Activated B cell treated with CpG ODN at 0.5 μM for 24 hours (primary cell): ENCODE data around the gene ME1. TPM values are rescaled to one million over a fixed set of nuclear protein-coding genes. Genes with fewer than 3 reads are reported as not detected.

Source experiments
- ATAC-seq: fragments of 200-7000 bp; cut with Tn5 transposase; one replicate; pipeline ENCODE4 v1.10.0; 2021; ENCODE audit warnings: low read depth, mild to moderate bottlenecking, moderate library complexity
- CTCF ChIA-PET: fragments of 350-600 bp; sonication (Branson Sonifier 250); formaldehyde crosslinking; loops from one replicate; lab custom pipeline; 2021; ENCODE audit warnings: antibody characterized with exemption; lab: Charles Lee
- POLR2A ChIA-PET: fragments of 350-600 bp; sonication (Branson Sonifier 250); formaldehyde crosslinking; loops from one replicate; lab custom pipeline; 2021; ENCODE audit warnings: antibody characterized with exemption; lab: Charles Lee
- DNase-seq: peaks from one replicate; pipeline ENCODE4 v3.0.0; 2022
- H3K27ac Mint-ChIP-seq: one replicate; pipeline ENCODE4 v1.8.0; 2020; ENCODE audit warnings: mixed read lengths
- H3K27me3 Mint-ChIP-seq: one replicate; pipeline ENCODE4 v1.8.0; 2021; ENCODE audit warnings: mixed read lengths
- H3K36me3 Mint-ChIP-seq: one replicate; pipeline ENCODE4 v1.8.0; 2021; ENCODE audit warnings: low read depth, mixed read lengths
- H3K4me1 Mint-ChIP-seq: one replicate; pipeline ENCODE4 v1.8.0; 2021; ENCODE audit warnings: mixed read lengths
- H3K4me3 Mint-ChIP-seq: one replicate; pipeline ENCODE4 v1.8.0; 2020; ENCODE audit warnings: mild to moderate bottlenecking, mixed read lengths
- H3K9me3 Mint-ChIP-seq: one replicate; pipeline ENCODE4 v1.8.0; 2020; ENCODE audit warnings: mixed read lengths
- CTCF ChIP-seq: fragments of 200-600 bp; IDR thresholded peaks from one replicate; pipeline ENCODE4 v1.8.0; 2022; ENCODE audit warnings: antibody characterized with exemption, mild to moderate bottlenecking
- intact Hi-C: fragments of 100-400 bp; cut with micrococcal nuclease; formaldehyde crosslinking; loops from one replicate; pipeline ENCODE4 v1.15.1; 2024
- total RNA-seq: library from RNA; stranded (reverse); gene quantifications from 2 replicates; pipeline ENCODE4 v1.2.3, GENCODE V29; 2022

The ME1 gene
- total RNA-seq, 1 donor from 2014 or later, result not detected

- Mint-ChIP-seq H3K27ac (no peak overlapping the region), H3K27me3 (peaks cover 7% of the 10 kb centered on the region), H3K4me3 (no peak overlapping the region), H3K4me1 (no peaks in the 10 kb centered on the region), H3K36me3 (no peaks in the 10 kb centered on the region), H3K9me3 (no peaks in the 10 kb centered on the region)
- ATAC-seq, result no peak
- ChIA-PET CTCF (interaction anchor here (1.1 kb wide), 1 partner anchor 11 kb away, joined by 4 read pairs; no protein-coding TSS in a partner anchor), POLR2A (no interaction called here)
- DNase-seq, result no peak
- no peak for TF ChIP-seq CTCF
- intact Hi-C loops, result no loop called here
Measured at GRCh38 chr6:83252719-83253118, 178.1 kb downstream of the ME1 start.

GRCh38 chr6:83250235-83250634 lies 180.6 kb downstream of the ME1 start:
- Mint-ChIP-seq H3K9me3 (no peaks in the 10 kb centered on the region), H3K4me3 (no peak overlapping the region), H3K4me1 (no peaks in the 10 kb centered on the region), H3K27me3 (peaks cover 7% of the 10 kb centered on the region), H3K27ac (no peak overlapping the region), H3K36me3 (no peaks in the 10 kb centered on the region)
- ATAC-seq, result no peak
- no peak for DNase-seq
- ChIA-PET POLR2A (no interaction called here), CTCF (no interaction called here)
- intact Hi-C loops, result no loop called here
- TF ChIP-seq CTCF, result no peak

- Mint-ChIP-seq H3K27ac (no peak overlapping the region), H3K9me3 (no peaks in the 10 kb centered on the region), H3K4me3 (no peak overlapping the region), H3K27me3 (peaks cover 5% of the 10 kb centered on the region), H3K36me3 (no peaks in the 10 kb centered on the region), H3K4me1 (no peaks in the 10 kb centered on the region)
- POLR2A ChIA-PET, result no interaction called here
- CTCF ChIA-PET, result no interaction called here
- intact Hi-C loops, result no loop called here
- ATAC-seq (no peak), DNase-seq (no peak)
- TF ChIP-seq CTCF, result no peak
Measured at GRCh38 chr6:83247471-83247870, 183.4 kb downstream of the ME1 start.

GRCh38 chr6:83231146-83231545 lies 199.7 kb downstream of the ME1 start:
- H3K27me3 Mint-ChIP-seq, result peaks cover 17% of the 10 kb centered on the region

GRCh38 chr6:83226517-83226916 lies 204.3 kb downstream of the ME1 start:
- Mint-ChIP-seq H3K4me1 (no peaks in the 10 kb centered on the region), H3K4me3 (no peak overlapping the region), H3K27ac (no peak overlapping the region), H3K27me3 (peaks cover 10% of the 10 kb centered on the region), H3K36me3 (no peaks in the 10 kb centered on the region), H3K9me3 (no peaks in the 10 kb centered on the region)
- TF ChIP-seq CTCF, result no peak
- no peak for ATAC-seq
- ChIA-PET POLR2A (no interaction called here), CTCF (no interaction called here)
- intact Hi-C loops, result no loop called here
- DNase-seq, result no peak

More at GRCh38 chr6:83231146-83231545, 199.7 kb downstream of the ME1 start:
- no peak overlapping the region for H3K27ac Mint-ChIP-seq
- no peak for TF ChIP-seq CTCF
- intact Hi-C loops, result no loop called here
- no peaks in the 10 kb centered on the region for H3K9me3 Mint-ChIP-seq
- POLR2A ChIA-PET, result no interaction called here
- ATAC-seq (no peak), DNase-seq (no peak)
- H3K4me1 Mint-ChIP-seq, result no peaks in the 10 kb centered on the region
- CTCF ChIA-PET, result interaction anchor here (2.5 kb wide), 1 partner anchor 9 kb away, joined by 10 read pairs; no protein-coding TSS in a partner anchor
- no peak overlapping the region for H3K4me3 Mint-ChIP-seq
- H3K36me3 Mint-ChIP-seq, result no peaks in the 10 kb centered on the region
